ENCODE data around the gene A1BG.
"Not testable (repeated sequence)": the region's sequence is repeated elsewhere in the genome, so short reads cannot be mapped to it uniquely, and the experiment has no call there.

A1BG gene

GRCh38 chr19:58385891-58386575 lies 32.7 kb upstream of the A1BG start:
- no peak for DNase-seq

- no peak for DNase-seq
Observed at GRCh38 chr19:58385313-58385890, 32.1 kb upstream of the A1BG start.

GRCh38 chr19:58382997-58383603 lies 29.8 kb upstream of the A1BG start:
- DNase-seq, result no peak

- DNase-seq, result no peak
Observed at GRCh38 chr19:58381460-58382212, 28.3 kb upstream of the A1BG start.

GRCh38 chr19:58380662-58381459 lies 27.6 kb upstream of the A1BG start, which contains the start of gene ZNF837:
Gene ZNF837 (minus strand): TSS chr19:58381030. CDS start chr19:58369332, 11,698 bp downstream.
- DNase-seq, result peak; percentile 100

- DNase-seq, result no peak
Observed at GRCh38 chr19:58380037-58380661, 26.9 kb upstream of the A1BG start.

- no peak for DNase-seq
Observed at GRCh38 chr19:58379246-58379645, 26.0 kb upstream of the A1BG start.

- not testable (repeated sequence) for DNase-seq
Observed at GRCh38 chr19:58376724-58377123, 23.4 kb upstream of the A1BG start.

GRCh38 chr19:58374200-58374599 lies 20.9 kb upstream of the A1BG start:
- no peak for DNase-seq

- no peak for DNase-seq
Observed at GRCh38 chr19:58372311-58373133, 19.2 kb upstream of the A1BG start.

- DNase-seq, result no peak
Observed at GRCh38 chr19:58368561-58369360, 15.5 kb upstream of the A1BG start.

GRCh38 chr19:58367698-58368454 lies 14.6 kb upstream of the A1BG start:
- DNase-seq, result no peak

GRCh38 chr19:58366585-58367430 lies 13.5 kb upstream of the A1BG start:
- DNase-seq, result no peak

GRCh38 chr19:58364146-58364545 lies 10.9 kb upstream of the A1BG start:
- no peak for DNase-seq

GRCh38 chr19:58362272-58362994 lies 9.1 kb upstream of the A1BG start, which contains the start of gene ZNF497:
Gene ZNF497 (minus strand): TSS chr19:58362751. CDS start chr19:58357635, 5,116 bp downstream.
- peak; percentile 98 for DNase-seq

GRCh38 chr19:58361900-58362271 lies 8.6 kb upstream of the A1BG start:
- DNase-seq, result peak; percentile 27

GRCh38 chr19:58357481-58358145 lies 4.3 kb upstream of the A1BG start:
- DNase-seq, result no peak
